ENCODE results near the gene CACNG1.

Gene CACNG1

DNA sequence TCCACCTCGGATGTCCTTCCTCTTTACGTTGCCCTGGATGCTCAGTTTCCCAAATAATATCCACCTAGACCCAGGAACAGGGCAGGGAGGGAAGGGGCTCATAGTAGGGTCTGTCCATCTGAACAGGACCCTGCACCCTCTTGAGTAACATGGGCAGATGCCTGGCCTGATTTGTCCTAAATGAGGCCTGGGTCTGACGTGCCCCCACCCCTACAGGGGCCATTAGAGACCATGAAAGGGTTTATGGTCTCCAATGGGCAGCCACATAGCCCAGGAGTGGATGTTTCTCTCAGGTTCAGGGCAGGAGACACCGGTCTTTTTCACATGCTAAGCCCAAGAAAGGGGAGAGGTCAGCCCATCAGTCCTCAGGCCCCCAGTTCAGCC is 6.8 kb downstream of the CACNG1 start:
- TF ChIP-seq POLR2A (IDR thresholded peaks at IDR 0.05; ENCODE audit: low read length) (no peak), GATA1 (IDR thresholded peaks at IDR 0.05; ENCODE audit: low read depth, low read length) (no peak)
- no peak for DNase-seq

DNA sequence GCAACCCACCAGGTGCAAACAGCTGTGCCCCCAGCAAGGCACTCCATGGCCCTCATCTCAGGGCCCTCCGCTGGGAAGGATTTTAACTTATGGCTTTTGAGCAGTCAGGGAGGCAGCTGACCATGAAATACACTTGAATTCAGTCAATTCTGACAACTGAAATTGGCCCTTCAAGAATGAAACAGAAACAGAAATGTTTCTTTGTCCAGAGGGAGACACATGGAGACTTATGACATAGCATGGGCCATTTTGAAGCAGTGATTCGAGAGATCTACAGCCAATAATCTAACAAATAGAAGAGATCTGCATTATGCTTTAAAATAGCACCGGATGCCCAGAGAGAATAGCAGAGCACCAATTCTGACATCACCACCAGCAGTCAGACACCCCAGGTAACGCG is 7.5 kb downstream of the CACNG1 start:
- no peak for DNase-seq
- no peak for TF ChIP-seq GATA1 (IDR thresholded peaks at IDR 0.05; ENCODE audit: low read depth, low read length)
- TF ChIP-seq POLR2A (IDR thresholded peaks at IDR 0.05; ENCODE audit: low read length), result no peak

DNA sequence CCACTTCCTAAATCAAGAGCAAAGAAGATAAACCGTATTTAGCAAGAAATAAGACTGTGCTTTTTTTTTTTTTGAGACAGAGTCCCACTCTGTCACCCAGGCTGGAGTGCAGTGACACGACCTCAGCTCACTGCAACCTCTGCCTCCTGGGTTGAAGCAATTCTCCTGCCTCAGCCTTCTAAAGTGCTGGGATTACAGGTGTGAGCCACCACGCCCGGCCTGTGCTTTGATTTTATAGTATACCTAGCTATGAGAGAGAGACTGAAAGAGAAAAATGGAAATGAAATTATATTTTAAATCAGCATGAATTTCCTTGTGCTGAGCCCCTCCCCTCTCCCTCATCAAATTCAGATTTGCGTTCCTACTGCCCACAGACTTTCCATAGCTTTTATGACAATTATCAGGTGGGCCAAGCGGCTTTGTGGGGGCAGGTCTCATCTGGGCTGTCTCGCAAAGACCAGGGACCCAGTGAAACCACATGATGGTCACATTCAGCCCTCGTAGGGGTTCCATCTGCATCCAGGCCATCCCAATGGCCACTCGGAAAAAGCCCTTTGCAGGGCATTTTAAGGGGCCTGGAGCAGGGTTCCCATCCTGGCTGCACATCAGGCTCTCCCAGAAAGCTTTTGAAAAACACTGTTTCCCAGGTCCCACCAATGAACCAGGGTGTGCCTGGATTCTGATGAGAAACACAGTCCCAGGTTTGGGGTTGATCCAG is 8.5 kb downstream of the CACNG1 start:
- TF ChIP-seq GATA1 (IDR thresholded peaks at IDR 0.05; ENCODE audit: low read depth, low read length) (no peak), POLR2A (IDR thresholded peaks at IDR 0.05; ENCODE audit: low read length) (no peak)
- DNase-seq, result no peak

DNA sequence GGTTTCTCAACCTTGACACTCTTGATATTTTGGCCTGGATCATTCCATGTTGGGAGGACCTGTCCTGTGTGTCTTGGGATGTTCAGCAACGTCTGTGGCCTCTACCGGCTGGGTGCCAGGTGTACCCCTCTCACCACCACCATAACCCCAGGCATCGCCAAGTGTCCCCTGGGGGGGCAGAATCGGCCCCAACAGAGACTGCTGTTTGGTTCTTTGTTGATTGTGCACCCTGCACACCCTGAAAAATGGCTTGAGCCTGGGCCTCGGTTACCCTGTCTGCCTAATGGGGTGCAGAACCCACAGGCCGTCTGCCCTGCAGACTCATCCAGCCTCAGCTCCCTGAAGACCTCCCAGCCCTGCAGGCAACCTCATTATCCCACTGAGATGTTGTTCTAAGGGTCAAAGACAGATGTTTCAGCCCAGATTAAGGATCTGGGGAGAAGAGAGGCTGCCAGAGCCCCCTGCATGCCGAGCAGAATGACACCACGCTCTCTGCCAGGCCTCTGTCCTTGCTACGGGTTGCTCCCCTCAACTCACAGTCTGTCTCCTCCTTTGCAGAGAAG is 9.2 kb downstream of the CACNG1 start:
- DNase-seq, result no peak
- TF ChIP-seq GATA1 (IDR thresholded peaks at IDR 0.05; ENCODE audit: low read depth, low read length), result no peak
- TF ChIP-seq POLR2A (IDR thresholded peaks at IDR 0.05; ENCODE audit: low read length), result no peak

DNA sequence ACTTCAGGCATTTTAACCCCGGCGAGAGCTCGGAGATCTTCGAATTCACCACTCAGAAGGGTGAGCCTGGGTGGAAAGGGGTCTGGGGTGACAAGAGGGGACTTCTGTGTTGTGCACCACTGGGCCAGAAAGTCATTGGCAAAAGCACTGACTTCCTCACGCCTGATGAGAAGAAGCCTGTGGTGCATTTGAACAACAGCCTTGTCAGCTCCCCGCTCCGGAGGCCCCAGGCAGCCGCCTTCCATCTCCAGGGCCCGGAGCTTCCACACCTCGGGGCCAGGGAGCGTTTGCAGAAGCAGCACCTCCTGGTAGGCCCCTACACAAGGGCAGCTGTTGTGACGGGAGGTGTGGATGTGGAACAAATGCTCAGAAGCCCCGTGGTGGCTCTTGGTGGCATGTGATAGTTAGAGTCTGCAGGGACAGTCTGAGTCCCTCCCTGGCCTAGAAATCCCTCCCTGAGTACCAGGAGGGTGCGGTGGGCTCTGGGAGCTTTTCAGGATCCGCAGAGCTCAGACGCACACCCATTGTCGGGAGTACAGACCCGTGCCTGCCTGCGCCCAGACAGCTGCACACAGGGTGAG is 9.7 kb downstream of the CACNG1 start:
- no peak for DNase-seq

DNA sequence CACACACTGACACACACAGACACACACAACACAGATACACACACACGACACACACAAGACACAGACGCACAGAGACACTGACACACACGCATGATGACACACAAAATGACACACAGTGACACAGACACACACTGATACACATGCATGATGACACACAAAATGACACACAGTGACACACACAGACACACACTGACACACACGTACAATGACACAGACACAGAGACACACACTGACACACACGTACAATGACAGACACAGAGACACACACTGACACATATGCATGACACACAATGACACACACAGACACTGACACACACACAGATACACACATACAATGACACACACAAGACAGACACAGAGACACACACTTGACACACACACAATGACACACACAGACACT is 10.3 kb downstream of the CACNG1 start:
- no peak for TF ChIP-seq GATA1 (IDR thresholded peaks at IDR 0.05; ENCODE audit: low read depth, low read length)
- TF ChIP-seq POLR2A (IDR thresholded peaks at IDR 0.05; ENCODE audit: low read length), result no peak
- no peak for DNase-seq

More for the DNA sequence above, 9.7 kb downstream of the CACNG1 start:
- TF ChIP-seq GATA1 (IDR thresholded peaks at IDR 0.05; ENCODE audit: low read depth, low read length), result no peak
- TF ChIP-seq POLR2A (IDR thresholded peaks at IDR 0.05; ENCODE audit: low read length), result no peak

DNA sequence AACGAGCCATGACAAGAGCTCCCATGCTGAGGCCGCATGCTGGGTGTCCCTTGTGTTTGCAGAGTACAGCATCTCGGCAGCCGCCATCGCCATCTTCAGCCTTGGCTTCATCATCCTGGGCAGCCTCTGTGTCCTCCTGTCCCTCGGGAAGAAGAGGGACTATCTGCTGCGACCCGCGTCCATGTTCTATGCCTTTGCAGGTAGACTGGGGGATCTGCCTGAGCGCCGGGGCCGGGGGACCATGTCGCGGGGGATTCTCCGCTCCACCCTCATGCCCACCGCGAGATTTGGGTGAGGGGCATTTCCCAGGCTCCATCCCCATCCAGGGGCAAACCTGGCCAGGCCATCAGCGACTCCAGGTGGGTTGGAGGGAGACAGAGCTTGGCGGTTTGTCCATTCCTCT is 10.7 kb downstream of the CACNG1 start:
- DNase-seq, result no peak
- no peak for TF ChIP-seq POLR2A (IDR thresholded peaks at IDR 0.05; ENCODE audit: low read length)
- no peak for TF ChIP-seq GATA1 (IDR thresholded peaks at IDR 0.05; ENCODE audit: low read depth, low read length)

DNA sequence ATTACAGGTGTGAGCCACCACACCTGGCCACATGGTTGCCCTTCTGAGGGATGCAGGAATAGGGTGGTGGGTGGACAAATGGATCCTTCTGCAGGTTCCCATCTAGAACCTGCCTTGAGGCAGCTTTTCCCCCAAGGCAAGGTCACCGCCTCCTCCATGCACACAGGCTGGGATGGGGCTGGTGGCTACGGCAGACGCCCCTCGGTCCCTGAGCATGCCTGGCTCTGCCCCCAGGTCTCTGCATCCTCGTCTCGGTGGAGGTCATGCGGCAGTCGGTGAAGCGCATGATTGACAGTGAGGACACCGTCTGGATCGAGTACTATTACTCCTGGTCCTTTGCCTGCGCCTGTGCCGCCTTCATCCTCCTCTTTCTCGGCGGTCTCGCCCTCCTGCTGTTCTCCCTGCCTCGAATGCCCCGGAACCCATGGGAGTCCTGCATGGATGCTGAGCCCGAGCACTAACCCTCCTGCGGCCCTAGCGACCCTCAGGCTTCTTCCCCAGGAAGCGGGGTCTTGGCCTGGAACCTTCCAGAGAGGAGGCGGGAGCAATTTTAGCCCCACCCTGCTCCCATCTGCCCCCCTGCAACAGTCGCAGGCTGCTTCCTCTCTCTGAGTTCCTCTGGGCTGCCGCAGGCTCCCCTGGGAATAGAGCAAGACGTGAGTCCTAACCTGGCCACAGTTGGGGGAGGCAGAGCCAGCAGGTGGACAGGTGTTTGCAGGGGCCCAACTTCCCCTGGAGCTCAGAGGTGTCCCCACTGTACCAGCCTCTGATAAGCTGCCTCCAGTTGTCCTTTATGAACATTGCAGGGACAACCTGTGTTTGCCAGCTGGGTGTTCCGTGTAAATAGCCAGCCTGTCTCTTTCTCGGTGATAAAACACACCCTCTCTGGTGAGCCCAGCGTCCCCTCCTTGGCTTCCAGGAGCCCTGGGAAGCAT is 11.7 kb downstream of the CACNG1 start:
- TF ChIP-seq GATA1 (IDR thresholded peaks at IDR 0.05; ENCODE audit: low read depth, low read length), result no peak
- TF ChIP-seq POLR2A (IDR thresholded peaks at IDR 0.05; ENCODE audit: low read length), result no peak
- DNase-seq, result no peak

DNA sequence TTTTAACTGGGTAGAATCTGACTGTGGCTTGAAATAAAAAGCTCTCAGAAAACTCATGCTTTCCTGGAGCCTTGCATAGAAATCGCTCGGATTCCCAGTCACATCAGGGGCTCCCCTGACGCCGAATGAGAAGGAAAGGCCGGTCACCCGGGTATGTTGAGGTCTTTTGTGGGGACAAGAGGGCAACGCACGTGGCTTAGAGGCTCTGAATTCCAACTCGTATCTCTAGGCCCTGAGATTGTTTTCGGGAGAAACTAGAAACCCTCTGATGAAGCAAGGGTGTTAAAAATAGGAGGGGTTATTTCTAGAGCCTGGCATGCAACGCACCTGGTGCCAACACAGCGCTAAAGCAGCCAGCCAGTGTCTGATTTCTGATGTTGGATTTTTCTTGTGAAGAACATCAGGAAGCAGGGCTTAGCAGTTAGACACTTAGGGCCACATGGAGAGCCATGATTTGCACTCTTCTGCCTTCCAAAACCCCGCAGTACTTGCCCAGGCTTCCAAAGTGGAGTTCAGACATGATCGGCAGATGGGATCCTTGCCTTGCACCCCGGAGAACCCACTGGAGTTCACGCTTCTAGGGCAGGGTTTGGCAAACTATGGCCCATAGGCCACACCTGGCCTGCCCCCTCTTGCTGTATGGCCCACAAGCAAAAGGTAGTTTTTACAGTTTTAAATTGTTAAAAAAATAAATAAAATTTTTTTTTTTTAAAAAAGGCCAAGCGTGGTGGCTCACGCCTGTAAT is 12.6 kb downstream of the CACNG1 start:
- TF ChIP-seq POLR2A (IDR thresholded peaks at IDR 0.05; ENCODE audit: low read length) (no peak), GATA1 (IDR thresholded peaks at IDR 0.05; ENCODE audit: low read depth, low read length) (no peak)
- DNase-seq, result no peak

DNA sequence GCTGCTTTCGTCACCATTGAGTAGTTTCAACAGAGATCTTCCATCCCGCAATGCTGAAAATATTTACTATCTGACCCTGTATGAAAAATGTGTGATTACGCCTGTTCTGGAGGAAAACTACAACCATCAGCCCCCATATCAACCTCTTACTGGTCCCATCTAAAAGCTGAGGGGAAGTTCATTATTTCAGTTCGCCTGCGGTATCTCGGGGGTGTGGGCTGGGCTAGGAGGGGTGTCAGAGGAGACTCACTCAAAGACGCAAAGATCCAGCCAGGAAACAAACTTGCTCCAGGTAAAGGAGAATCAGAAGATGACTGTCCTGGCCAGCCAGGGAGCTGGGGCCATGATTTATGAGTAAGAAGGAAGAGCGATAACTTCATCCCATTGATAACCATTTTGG is 13.7 kb downstream of the CACNG1 start:
- TF ChIP-seq POLR2A (IDR thresholded peaks at IDR 0.05; ENCODE audit: low read length) (no peak), GATA1 (IDR thresholded peaks at IDR 0.05; ENCODE audit: low read depth, low read length) (no peak)
- no peak for DNase-seq

DNA sequence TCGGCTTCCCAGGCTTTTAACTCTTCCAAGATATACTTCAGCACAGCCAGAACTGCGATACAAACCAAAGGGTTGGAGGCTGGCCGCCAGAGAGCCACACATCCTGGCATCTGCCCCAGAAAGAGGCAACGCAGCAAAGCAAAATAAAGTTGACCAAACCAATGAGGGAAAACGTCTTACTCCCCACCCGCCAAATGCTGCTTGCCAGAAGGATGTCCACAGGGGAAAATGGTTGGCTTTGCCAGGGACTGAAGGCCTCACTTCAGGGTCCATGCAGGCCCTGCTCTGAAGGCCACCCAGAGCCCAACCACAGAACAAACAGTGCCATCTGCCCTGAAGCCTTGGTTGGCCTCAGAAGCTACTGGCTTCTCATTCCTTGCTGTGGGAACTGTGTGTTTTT is 15.0 kb downstream of the CACNG1 start:
- TF ChIP-seq POLR2A (IDR thresholded peaks at IDR 0.05; ENCODE audit: low read length) (no peak), GATA1 (IDR thresholded peaks at IDR 0.05; ENCODE audit: low read depth, low read length) (no peak)
- DNase-seq, result no peak

DNA sequence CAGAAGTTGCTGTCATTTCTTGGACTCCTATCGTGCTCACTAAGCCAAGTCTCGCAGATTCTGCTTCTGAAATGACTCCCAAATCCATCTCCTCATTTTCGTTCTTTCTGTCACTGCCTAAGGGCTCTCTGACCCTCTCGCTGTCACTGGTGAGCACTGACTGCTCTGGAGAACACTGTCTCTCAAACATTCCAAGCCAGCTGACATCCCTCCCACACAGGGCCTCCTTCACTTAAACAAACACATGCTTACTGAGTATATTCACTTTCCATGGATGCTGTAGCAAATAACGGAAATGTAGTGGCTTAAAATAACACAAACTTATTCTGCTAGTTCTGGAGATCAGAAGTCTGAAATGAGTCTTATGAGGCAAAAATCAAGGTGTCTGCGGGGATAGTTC is 18.8 kb downstream of the CACNG1 start:
- no peak for DNase-seq

DNA sequence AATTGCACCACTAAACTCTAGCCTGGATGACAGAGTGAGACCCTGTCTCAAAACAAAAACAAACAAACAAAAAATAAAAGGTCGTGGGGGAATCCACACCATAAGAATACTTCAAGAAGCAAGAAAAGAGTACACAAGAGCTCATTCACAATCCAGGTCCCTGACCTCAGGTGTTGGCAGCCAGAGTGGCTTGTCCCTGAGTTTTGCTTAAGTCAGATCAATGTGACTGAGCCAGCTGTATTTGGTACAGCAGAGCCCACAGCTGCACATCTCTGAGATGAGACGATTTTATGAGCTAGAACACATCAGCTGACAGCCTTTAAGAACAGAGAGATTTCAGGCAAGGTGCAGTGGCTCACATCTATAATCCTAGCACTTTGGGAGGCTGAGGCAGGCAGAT is 22.4 kb downstream of the CACNG1 start:
- TF ChIP-seq POLR2A (IDR thresholded peaks at IDR 0.05; ENCODE audit: low read length) (no peak), GATA1 (IDR thresholded peaks at IDR 0.05; ENCODE audit: low read depth, low read length) (no peak)
- no peak for DNase-seq

More for the DNA sequence above, 18.8 kb downstream of the CACNG1 start:
- no peak for TF ChIP-seq POLR2A (IDR thresholded peaks at IDR 0.05; ENCODE audit: low read length)
- no peak for TF ChIP-seq GATA1 (IDR thresholded peaks at IDR 0.05; ENCODE audit: low read depth, low read length)

Measured in erythroblast (primary cell).